Lower leg skin (tissue), 4 donors: ENCODE results near the gene XKR7. TPM values are rescaled to one million over a fixed set of nuclear protein-coding genes. Genes with fewer than 3 reads are reported as not detected.

ENCODE experiments used
- DNase-seq, 2 donors: peaks; one replicate each; pipeline ENCODE4 v3.0.0-alpha.2; 2019; ENCODE audit warnings: low spot score in 2 of 2
- H3K4me3 ChIP-seq: fragments of 200-600 bp; sonication (generic); 2 replicates; pipeline ENCODE4 v1.5.1; 2017; ENCODE audit warnings: mild to moderate bottlenecking, low read depth; ENCODE audit not compliant: poor library complexity, severe bottlenecking
- POLR2A ChIP-seq, 2 donors: fragments of 450-650 bp; IDR thresholded peaks; one replicate each; pipeline ENCODE4 v1.6.1; 2016 to 2017; ENCODE audit warnings: antibody characterized with exemption in 2 of 2, mild to moderate bottlenecking in 1 of 2, moderate library complexity in 1 of 2
- WGBS, 2 donors: methylation state at CpG; one replicate each; pipeline ENCODE4 v1.1.5; 2018; 5-methylcytosine and 5-hydroxymethylcytosine counted together
- intact Hi-C: fragments of 100-400 bp; cut with DNase I; formaldehyde crosslinking; loops from one replicate; pipeline ENCODE4 v1.15.0; 2023; ENCODE audit warnings: low total_unique reads
- total RNA-seq, 4 donors: library from RNA; depleted of rRNA; stranded (reverse); fragments of >200 nt; gene quantifications; one replicate each; pipeline ENCODE4 v1.1.0, GENCODE V29; 2016
- TF ChIP-seq, protein P1 (sequence below), 3 donors: fragments of 450-650 bp; IDR thresholded peaks; one replicate each; pipeline ENCODE4 v1.5.1; 2016; ENCODE audit warnings: antibody characterized with exemption in 3 of 3, mild to moderate bottlenecking in 3 of 3, moderate library complexity in 2 of 3

Gene XKR7
- total RNA-seq, 4 donors from 2014 or later = not detected

DNA sequence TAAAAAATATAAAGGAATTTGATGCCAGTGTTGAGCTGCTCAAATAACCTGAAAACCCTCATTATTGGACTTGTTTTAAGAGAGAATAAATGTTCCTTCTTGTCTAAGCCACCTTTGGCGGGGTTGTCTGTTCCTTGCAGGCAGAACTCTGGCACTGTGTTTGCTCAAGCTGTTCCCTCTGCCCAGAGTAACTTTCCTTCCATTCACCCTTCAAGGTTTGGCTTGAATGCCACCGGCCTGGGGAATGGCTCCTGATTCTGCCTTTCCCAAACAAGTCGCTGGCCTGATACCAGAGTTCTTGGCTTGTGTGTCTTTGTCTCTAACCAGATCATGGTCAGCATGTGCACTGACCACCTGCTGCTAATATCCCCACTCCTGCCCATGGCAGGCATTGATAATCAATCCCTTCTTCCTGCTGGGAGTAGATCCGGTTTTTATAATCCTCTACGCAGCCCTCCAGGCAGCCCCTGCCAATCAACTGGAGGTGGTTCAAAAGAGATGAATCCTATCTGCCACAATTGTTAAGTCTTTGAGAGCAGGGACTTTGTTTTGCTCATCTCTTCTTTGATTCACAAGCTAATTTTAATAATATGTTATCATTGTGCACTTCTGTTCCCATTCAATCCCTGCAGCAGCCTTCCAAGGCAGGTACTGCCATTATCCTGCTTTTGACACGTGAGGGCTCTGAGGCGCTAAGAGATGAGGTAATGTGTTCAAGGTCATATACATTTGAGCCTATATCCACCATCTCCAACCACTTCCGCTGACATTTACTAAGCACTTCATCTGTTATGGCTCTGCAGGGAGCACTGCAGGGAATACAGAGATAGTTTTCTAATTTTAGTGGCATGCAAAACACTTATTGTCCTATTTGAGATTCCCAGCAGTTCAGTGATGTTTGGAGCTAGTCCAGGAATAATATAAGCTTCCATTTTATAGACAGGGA is 39.2 kb downstream of the XKR7 start:
- WGBS, 2 donors = 61 to 63% methylated on average over 8 of the region's 8 CpGs
- TF ChIP-seq, protein P1, sequence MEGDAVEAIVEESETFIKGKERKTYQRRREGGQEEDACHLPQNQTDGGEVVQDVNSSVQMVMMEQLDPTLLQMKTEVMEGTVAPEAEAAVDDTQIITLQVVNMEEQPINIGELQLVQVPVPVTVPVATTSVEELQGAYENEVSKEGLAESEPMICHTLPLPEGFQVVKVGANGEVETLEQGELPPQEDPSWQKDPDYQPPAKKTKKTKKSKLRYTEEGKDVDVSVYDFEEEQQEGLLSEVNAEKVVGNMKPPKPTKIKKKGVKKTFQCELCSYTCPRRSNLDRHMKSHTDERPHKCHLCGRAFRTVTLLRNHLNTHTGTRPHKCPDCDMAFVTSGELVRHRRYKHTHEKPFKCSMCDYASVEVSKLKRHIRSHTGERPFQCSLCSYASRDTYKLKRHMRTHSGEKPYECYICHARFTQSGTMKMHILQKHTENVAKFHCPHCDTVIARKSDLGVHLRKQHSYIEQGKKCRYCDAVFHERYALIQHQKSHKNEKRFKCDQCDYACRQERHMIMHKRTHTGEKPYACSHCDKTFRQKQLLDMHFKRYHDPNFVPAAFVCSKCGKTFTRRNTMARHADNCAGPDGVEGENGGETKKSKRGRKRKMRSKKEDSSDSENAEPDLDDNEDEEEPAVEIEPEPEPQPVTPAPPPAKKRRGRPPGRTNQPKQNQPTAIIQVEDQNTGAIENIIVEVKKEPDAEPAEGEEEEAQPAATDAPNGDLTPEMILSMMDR (IDR thresholded peaks at IDR 0.05) = no peak
- TF ChIP-seq POLR2A (IDR thresholded peaks at IDR 0.05) = no peak
- DNase-seq = no peak
- no peak overlapping the region for H3K4me3 ChIP-seq
- intact Hi-C loops = no loop called here

GRCh38 chr20:32007787-32008616 is 40.1 kb downstream of the XKR7 start:
- no peak for DNase-seq
- no peak overlapping the region for H3K4me3 ChIP-seq
- intact Hi-C loops = no loop called here
- 40 to 45% methylated on average over 10 of the region's 10 CpGs for WGBS, 2 donors
- TF ChIP-seq, protein P1 (IDR thresholded peaks at IDR 0.05) = no peak
- no peak for TF ChIP-seq POLR2A (IDR thresholded peaks at IDR 0.05)

DNA sequence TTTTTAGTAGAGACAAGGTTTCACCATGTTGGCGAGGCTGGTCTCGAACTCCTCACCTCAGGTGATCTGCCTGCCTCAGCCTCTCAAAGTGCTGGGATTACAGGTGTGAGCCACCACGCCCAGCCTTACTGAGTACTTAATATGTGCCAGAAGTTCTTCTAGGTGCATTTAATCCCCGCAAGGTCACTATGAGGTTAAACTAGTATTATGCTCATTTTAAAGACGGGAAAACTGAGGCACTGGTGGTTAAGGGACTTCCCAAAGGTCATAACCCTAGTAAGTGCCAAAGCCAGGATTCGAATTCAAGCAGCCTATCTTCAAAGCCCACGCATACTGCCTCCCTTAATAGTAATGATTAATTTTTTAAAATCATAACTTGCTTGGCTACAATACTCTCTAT is 41.6 kb downstream of the XKR7 start:
- 82 to 84% methylated on average over 7 of the region's 7 CpGs for WGBS, 2 donors
- intact Hi-C loops = no loop called here

GRCh38 chr20:32010101-32010500 is 42.1 kb downstream of the XKR7 start, which contains the start of gene CCM2L:
CCM2L (plus strand) TSS chr20:32010438; CDS start chr20:32010455, 17 bp downstream.
- no peak for DNase-seq
- no peak within 1 kb of the TSS for H3K4me3 ChIP-seq
- intact Hi-C loops = no loop called here
- no peak for TF ChIP-seq POLR2A (IDR thresholded peaks at IDR 0.05)
- TF ChIP-seq, protein P1 (IDR thresholded peaks at IDR 0.05) = no peak
- WGBS, 2 donors = 47 to 54% methylated on average over 2 of the region's 2 CpGs

More for the DNA sequence above, 41.6 kb downstream of the XKR7 start:
- no peak for DNase-seq
- H3K4me3 ChIP-seq = no peak overlapping the region
- TF ChIP-seq POLR2A (IDR thresholded peaks at IDR 0.05) = no peak
- TF ChIP-seq, protein P1 (IDR thresholded peaks at IDR 0.05) = no peak

DNA sequence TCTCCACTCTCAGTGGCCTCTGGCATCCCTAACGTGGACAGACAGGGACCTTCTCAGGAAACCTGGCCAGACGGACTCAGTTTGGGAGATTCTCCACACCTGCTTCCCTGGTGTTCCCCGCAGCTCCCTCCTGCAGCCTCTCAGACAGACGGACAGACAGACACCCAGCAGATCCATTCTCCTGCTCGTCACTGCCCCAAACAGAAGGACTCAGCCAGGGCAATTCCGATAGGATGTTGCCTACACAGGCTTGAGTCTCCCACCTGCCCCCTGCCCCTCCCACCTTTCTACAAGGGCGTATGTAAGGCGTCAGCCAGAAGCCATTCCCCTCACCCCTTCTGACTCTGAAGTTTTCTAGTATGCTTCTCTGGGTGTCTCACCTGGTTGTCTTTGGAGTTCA is 42.7 kb downstream of the XKR7 start:
- H3K4me3 ChIP-seq = no peak overlapping the region
- 26 to 35% methylated on average over 7 to 8 of the region's 8 CpGs for WGBS, 2 donors
- no peak for TF ChIP-seq POLR2A (IDR thresholded peaks at IDR 0.05)
- TF ChIP-seq, protein P1 (IDR thresholded peaks at IDR 0.05) = no peak
- DNase-seq = no peak
- intact Hi-C loops = no loop called here
